HG02981 (cell line): ENCODE results near the gene RNF223.
"Not testable (repeated sequence)": the region's sequence is repeated elsewhere in the genome, so short reads cannot be mapped to it uniquely, and the experiment has no call there.

ENCODE experiments used
- ATAC-seq: cut with Tn5 transposase; IDR thresholded peaks from one replicate; pipeline ENCODE4 v1.9.1; 2021; ENCODE audit warnings: mild to moderate bottlenecking, moderate library complexity; ENCODE audit not compliant: unreplicated experiment

The RNF223 gene

DNA sequence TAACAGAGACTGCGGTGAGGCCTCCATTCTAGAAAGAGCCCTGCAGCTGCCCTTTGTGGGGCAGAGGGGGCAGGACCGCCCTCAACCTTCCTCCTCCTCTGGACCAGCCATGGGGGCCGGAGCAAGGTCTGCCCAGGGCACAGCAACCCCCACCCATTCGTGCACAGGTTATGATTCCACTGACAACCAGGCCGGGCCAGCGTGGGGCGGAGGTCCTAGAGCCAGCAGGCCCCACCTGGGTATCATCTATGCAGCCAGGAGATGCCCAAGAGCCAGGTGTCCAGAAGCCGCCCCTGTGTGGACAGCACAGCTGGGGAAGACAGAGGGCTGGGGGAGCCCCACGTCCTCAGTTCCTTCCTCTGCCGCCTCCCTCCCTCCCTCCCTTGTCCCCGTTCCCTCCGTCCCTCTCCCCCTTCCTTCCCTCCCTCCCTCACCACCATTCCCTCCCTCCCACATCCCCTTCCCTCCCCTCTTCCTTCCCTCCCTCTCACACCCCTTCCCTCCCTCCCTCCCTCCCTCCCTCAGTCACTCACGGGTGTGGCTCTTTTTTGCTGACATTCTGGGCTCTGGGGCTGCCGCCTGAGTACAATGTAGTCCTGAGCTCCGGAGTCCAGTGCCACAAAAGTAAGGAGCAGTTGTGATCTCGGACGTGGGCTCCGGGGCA lies 12.3 kb downstream of the RNF223 start:
- ATAC-seq = no peak

DNA sequence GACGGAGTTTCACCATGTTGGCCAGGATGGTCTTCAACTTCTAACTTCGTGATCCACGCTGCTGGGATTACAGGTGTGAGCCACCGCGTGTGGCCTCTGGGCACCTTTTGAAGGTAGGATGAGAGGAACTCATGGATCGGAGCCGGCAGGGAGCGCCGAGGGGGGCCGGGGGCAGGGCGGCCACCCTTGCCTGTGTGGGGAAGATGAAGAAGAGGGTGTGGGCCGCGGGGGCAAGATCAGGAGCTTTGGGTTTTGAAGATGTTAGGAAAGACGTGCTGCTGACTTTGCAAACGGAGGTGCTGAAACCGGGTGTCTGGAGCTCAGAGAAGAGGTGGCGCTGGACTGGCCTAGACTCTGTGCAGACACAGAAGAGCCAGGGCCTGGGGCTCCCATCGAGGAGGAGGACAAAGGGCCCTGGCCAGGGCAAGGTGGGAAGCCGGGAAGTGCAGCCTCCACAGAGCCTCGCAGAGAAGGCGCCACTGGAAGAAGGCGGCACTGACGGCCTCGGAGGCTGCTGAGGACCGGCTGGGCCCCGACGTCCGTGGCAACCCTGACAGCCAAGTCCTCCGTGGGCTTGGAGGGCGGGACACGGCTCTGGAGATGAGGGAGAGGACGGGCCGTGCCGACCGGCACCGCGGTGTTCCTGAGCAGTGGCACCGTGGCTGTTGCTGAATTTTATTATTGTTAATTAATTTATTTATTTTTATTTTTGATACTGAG lies 13.7 kb downstream of the RNF223 start:
- ATAC-seq = no peak

- peak; percentile 56 for ATAC-seq
Measured at GRCh38 chr1:1059494-1060280, 14.4 kb downstream of the RNF223 start.

DNA sequence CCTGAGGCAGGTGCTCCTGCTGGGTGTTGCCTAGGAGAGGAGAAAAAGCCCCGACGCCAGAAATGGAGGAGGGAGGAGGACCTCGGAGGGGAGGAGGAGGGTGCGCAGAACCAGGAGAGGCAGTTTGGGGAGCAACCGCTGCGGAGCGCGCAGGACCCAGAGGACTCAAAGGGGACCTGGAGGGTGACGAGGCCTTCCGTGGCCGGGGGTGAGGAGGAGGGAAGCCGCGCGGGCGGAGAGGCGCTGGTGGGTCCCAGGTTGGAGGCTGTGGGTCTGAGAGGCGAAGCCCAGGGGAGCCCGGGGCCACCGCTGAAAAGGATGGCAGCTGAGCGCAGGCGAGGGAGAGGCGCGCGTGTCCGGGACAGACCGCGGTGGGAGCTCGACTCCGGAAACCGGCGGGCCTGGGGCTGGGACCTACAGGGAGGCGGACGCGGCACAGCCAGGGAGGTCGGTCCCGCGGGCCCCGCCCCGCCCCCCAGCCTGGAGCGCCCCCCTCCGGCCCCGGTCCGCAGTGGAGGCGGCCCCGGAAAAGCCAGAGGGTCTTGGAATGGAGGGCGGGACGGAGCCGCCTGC lies 15.1 kb downstream of the RNF223 start:
- peak; percentile 20 for ATAC-seq

DNA sequence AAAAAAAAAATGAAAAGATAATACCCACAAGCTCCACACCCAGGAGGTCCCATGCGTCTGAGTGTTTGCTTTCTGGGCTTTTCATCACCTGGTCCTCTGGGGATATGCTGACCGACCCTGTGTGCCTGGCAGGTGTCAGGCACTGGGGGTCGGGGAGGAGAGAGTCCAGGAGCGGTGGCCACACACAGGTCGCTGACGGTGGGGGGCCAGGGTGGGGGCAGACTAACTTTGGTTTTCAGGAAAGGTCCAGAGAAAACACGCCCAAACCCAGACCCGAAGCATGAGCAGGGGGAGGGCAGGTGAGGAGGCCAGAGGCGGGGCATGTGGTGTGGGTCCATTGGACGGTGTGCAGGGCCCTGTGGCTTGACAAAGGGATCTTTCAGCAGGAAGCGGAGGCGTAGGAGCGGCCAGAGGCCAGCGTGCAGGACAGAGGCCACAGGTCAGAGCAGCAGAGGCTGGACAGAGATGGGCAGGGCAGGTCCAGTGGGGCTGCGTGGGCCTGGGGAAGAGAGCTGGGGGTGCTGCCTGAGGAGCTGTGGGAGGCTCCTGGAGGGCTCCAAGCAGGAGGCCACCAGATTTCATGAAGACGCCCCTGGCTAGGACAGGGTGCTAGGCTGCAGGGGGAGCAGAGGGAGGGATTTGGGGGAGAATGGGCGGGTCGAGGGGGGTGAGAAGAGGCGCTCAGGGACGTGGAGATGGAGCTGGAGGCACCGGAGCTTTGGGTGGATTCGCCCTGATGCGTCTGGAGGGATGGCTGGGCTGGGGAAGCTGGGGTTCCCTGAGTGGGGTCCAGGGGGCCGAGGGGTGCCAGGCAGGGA lies 15.8 kb downstream of the RNF223 start:
- ATAC-seq = no peak

DNA sequence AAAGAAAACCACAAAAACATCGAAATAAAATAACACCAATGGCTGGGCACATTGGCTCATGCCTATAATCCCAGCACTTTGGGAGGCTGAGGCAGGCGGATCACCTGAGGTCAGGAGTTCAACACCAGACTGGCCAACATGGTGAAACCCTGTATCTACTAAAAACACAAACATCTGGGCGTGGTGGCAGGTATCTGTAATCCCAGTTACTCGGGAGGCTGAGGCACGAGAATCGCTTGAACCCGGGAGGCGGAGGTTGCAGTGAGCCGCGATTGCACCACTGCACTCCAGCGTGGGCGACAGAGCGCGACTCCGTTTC lies 16.4 kb downstream of the RNF223 start:
- ATAC-seq = not testable (repeated sequence)

DNA sequence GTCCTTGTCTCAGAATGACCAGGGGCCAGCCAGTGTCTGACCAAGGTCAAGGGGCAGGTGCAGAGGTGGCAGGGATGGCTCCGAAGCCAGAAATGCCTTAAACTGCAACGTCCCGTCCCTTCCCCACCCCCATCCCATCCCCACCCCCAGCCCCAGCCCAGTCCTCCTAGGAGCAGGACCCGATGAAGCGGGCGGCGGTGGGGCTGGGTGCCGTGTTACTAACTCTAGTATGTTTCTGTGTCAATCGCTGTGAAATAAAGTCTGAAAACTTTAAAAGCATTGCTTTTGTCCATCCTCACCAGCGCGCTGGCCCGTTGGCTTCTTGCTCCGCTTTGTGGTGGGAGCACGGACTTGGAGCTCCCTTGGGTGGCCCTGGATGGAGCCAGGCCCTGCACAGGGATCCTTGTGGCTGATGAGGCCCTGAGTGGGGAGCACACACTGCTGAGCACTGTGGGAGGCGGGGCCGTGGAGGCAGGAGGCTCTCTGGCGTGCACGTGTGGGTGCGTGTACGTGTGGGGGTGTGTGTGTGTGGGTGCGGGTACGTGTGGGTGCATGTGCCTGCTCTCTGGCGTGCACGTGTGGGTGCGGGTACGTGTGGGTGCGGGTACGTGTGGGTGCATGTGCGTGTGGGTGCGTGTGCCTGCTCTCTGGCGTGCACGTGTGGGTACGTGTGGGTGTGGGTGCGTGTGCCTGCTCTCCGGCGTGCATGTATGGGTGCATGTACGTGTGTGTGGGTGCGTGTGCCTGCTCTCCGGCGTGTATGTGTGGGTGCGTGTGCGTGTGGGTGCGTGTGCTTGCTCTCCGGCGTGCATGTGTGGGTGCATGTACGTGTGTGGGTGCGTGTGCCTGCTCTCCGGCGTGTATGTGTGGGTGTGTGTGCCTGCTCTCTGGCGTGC lies 18.0 kb downstream of the RNF223 start:
- ATAC-seq = no peak

- ATAC-seq = no peak
Measured at GRCh38 chr1:1054971-1055370, 19.1 kb downstream of the RNF223 start.

DNA sequence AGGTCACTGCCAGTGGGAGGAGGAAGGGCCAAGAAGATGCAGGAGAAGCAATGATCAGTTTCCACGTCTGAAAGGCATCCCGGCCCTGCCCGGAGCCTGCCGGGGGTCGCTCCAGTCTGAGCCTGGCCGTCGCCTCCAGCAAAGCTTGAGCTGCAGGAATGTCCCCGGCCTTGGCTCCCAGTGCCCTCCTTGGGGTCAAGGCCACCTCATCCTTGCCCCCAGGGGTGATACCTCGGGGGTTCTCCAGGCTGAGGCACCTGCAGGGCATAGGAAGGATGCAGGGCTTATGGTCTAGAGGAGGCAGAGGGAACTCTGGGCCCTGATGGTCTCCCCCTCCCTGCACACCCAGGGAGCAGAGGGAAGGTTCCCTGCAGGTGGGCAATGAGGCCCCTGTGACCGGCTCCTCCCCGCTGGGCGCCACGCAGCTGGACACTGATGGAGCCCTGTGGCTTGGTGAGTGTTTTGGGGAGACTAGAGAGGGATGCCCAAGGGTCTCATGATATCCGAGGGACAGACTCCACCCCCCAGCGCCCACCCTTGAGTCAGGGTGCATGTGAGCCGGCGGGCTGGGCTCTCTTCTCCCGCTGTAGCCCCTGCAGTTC lies 19.9 kb downstream of the RNF223 start:
- no peak for ATAC-seq

GRCh38 chr1:1053682-1054081 lies 20.4 kb downstream of the RNF223 start:
- no peak for ATAC-seq

GRCh38 chr1:1053022-1053421 lies 21.1 kb downstream of the RNF223 start:
- ATAC-seq = no peak

GRCh38 chr1:1052003-1052840 lies 21.9 kb downstream of the RNF223 start:
- ATAC-seq = no peak

DNA sequence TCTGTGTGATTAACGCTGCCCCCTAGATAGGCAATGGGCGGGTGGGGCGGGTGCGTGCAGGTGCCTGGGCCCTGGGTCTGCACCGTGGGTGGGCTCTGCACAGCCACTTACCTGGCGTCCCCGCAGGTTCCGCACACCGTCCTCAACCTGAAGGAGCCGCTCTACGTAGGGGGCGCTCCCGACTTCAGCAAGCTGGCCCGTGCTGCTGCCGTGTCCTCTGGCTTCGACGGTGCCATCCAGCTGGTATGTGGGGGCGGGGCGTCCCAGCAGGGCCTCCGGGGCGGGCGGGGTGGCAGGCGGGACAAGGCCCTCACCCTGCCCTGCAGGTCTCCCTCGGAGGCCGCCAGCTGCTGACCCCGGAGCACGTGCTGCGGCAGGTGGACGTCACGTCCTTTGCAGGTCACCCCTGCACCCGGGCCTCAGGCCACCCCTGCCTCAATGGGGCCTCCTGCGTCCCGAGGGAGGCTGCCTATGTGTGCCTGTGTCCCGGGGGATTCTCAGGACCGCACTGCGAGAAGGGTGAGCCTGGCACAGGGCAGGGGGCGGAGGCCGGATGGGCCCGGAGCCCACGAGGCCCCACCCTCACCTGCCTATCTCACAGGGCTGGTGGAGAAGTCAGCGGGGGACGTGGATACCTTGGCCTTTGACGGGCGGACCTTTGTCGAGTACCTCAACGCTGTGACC lies 22.8 kb downstream of the RNF223 start:
- no peak for ATAC-seq

- ATAC-seq = no peak
Measured at GRCh38 chr1:1050577-1051052, 23.5 kb downstream of the RNF223 start.

GRCh38 chr1:1049318-1050165 lies 24.6 kb downstream of the RNF223 start:
- no peak for ATAC-seq

DNA sequence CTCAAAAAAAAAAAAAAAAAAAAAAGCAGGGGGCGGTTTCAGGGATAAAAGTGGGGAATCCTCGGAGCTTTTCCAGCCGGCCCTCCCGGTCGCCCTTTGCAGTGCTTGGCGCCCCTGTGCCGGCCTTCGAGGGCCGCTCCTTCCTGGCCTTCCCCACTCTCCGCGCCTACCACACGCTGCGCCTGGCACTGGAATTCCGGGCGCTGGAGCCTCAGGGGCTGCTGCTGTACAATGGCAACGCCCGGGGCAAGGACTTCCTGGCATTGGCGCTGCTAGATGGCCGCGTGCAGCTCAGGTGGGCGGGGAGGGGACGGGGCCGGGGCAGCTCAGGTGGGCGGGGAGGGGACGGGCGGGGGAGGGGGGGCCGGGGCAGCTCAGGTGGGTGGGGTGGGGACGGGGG lies 25.3 kb downstream of the RNF223 start:
- ATAC-seq = no peak

- ATAC-seq = no peak
Measured at GRCh38 chr1:1047963-1048362, 26.1 kb downstream of the RNF223 start.
